ENCODE data around the gene CCNL1. TPM values are rescaled to one million over a fixed set of nuclear protein-coding genes. Genes with fewer than 3 reads are reported as not detected.

The CCNL1 gene
- total and polyA plus RNA-seq, 2 of the 4 experiments (the other 2 are of a cell fraction) = 60.9 to 83.3 TPM

DNA sequence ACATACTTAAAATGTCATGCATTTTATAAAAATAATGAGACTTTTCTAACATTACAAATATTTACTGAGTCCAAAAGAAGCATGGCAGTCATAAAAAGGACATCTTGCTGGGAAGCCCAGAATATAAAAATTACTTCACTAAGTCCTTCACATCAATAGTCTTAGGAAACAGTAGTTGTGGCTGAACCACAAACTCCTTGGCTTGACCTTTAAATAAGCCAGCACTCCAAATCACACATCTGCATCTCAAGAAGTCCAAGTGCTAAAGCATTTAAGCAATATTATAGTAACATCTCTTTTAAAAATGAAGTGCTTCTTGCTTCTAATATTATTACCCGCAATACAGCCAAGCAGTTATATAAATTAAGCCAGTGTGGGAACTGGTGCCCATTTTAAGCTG, 8.8 kb downstream of the CCNL1 start:
- H3K18ac ChIP-seq (ENCODE audit: low read depth, low read length) = no peak overlapping the region
- no peak overlapping the region for H2AFZ ChIP-seq (replicated peaks; ENCODE audit: low read length, poor library complexity)
- no peak overlapping the region for H4K5ac ChIP-seq (ENCODE audit: low read depth, low read length)
- CTCF ChIA-PET = interaction anchor here (2.3 kb wide), 1 partner anchor 10 kb away, joined by 5 read pairs; no protein-coding TSS in a partner anchor
- in situ Hi-C loops (cut with MboI; ENCODE audit: low sequenced_read_pairs) (loop anchor here (25.0 kb wide), 1 partner anchor 1561 kb away; no protein-coding TSS in a partner anchor), dilution Hi-C loops (cut with HindIII; ENCODE audit: low sequenced_read_pairs, unreplicated experiment) (no loop called here), intact Hi-C loops (cut with micrococcal nuclease) (no loop called here)
- no peak overlapping the region for H3K9ac ChIP-seq (ENCODE audit: low read depth, low read length)
- no peak overlapping the region for H3K4me2 ChIP-seq (ENCODE audit: low read depth, low read length)
- peaks cover 3% of the 10 kb centered on the region for H3K9me1 ChIP-seq (ENCODE audit: insufficient read depth, low read length)
- H3K9me3 ChIP-seq (ENCODE audit: control insufficient read depth, insufficient read depth, low read length) = no peaks in the 10 kb centered on the region
- H4K20me1 ChIP-seq (ENCODE audit: insufficient read depth, low read length) = peaks cover 64% of the 10 kb centered on the region
- BruUV-seq (replicated peaks) = no TSS peak
- no CpG with 5 or more reads among the region's 1 CpG for WGBS, 2 experiments (ENCODE audit: extremely low coverage in 2 of 2, insufficient read length in 1 of 2)
- no peak overlapping the region for H2AK9ac ChIP-seq (replicated peaks; ENCODE audit: low read depth, low read length, poor library complexity)
- TF ChIP-seq CHD1 (IDR thresholded peaks at IDR 0.05; ENCODE audit: low read depth, low read length) = 0 out of 2 replicates have a peak, but pooled peaks have one; percentile 6
- no peak for TF ChIP-seq POLR2A (IDR thresholded peaks at IDR 0.05; ENCODE audit: low read depth, low read length)
- no peak overlapping the region for H3K4ac ChIP-seq (ENCODE audit: low read depth, low read length)
- no peak for DNase-seq
- no peak overlapping the region for H3K23ac ChIP-seq (ENCODE audit: low read depth, low read length)
- H3K36me3 ChIP-seq (ENCODE audit: control insufficient read depth, insufficient read depth, low read length) = peaks cover 58% of the 10 kb centered on the region
- no peak overlapping the region for H2AK5ac ChIP-seq (ENCODE audit: low read depth, low read length)
- H3K56ac ChIP-seq (ENCODE audit: extremely low read depth, insufficient read depth, low read length) = no peak overlapping the region
- no peak overlapping the region for H4K8ac ChIP-seq (ENCODE audit: low read depth in 2 of 2, low read length in 2 of 2)
- H2BK20ac ChIP-seq (ENCODE audit: low read depth, low read length) = no peak overlapping the region
- H3K27me3 ChIP-seq (ENCODE audit: control insufficient read depth, insufficient read depth, low read length) = no peaks in the 10 kb centered on the region
- no peak for ATAC-seq (ENCODE audit: low read depth)
- POLR2A ChIA-PET (ENCODE audit: unreplicated experiment) = no interaction called here
- H3K14ac ChIP-seq (replicated peaks; ENCODE audit: low read depth, low read length) = no peak overlapping the region
- no peak overlapping the region for H3K4me3 ChIP-seq (ENCODE audit: insufficient read depth, low read depth, low read length)
- peaks cover 4% of the 10 kb centered on the region for H3K4me1 ChIP-seq (ENCODE audit: control insufficient read depth, insufficient read depth, low read length)
- no peak overlapping the region for H4K91ac ChIP-seq (ENCODE audit: insufficient read depth, low read depth, low read length)
- H3K27ac ChIP-seq (ENCODE audit: insufficient read depth, low read length) = no peak overlapping the region
- H2BK120ac ChIP-seq (ENCODE audit: low read depth, low read length) = no peak overlapping the region
- no peak overlapping the region for H2BK15ac ChIP-seq (ENCODE audit: low read depth, low read length)
- H2BK5ac ChIP-seq (ENCODE audit: low read depth, low read length, poor library complexity, severe bottlenecking) = no peak overlapping the region
- H3K79me1 ChIP-seq (ENCODE audit: low read depth in 1 of 2, low read length in 2 of 2) = peaks cover 23 to 41% of the 10 kb centered on the region in 2 experiments

Measured in IMR-90 (cell line).